ENCODE results near the gene AADACL2.
"Not testable (repeated sequence)": the region's sequence is repeated elsewhere in the genome, so short reads cannot be mapped to it uniquely, and the experiment has no call there.

The AADACL2 gene

GRCh38 chr3:151733613-151734012, at the start of gene AADACL2:
TSS of gene AADACL2 (plus strand) at chr3:151733927. CDS start at chr3:151734036, 109 bp downstream.
- no peak for DNase-seq

- no peak for DNase-seq
Observed at GRCh38 chr3:151684094-151684493, 49.6 kb upstream of the AADACL2 start.

GRCh38 chr3:151686257-151686656, 47.5 kb upstream of the AADACL2 start:
- no peak for DNase-seq

- DNase-seq, result no peak
Observed at GRCh38 chr3:151687076-151687475, 46.7 kb upstream of the AADACL2 start.

GRCh38 chr3:151688571-151688970, 45.2 kb upstream of the AADACL2 start:
- no peak for DNase-seq

- DNase-seq, result no peak
Observed at GRCh38 chr3:151690645-151691044, 43.1 kb upstream of the AADACL2 start.

GRCh38 chr3:151697496-151697895, 36.2 kb upstream of the AADACL2 start:
- no peak for DNase-seq

- DNase-seq, result no peak
Observed at GRCh38 chr3:151707216-151707615, 26.5 kb upstream of the AADACL2 start.

GRCh38 chr3:151708868-151709267, 24.9 kb upstream of the AADACL2 start:
- DNase-seq, result no peak

GRCh38 chr3:151709847-151710246, 23.9 kb upstream of the AADACL2 start:
- no peak for DNase-seq

GRCh38 chr3:151721294-151721693, 12.4 kb upstream of the AADACL2 start:
- no peak for DNase-seq

- no peak for DNase-seq
Observed at GRCh38 chr3:151722856-151723255, 10.9 kb upstream of the AADACL2 start.

- no peak for DNase-seq
Observed at GRCh38 chr3:151724576-151725562, 8.9 kb upstream of the AADACL2 start.

GRCh38 chr3:151726016-151726415, 7.7 kb upstream of the AADACL2 start:
- no peak for DNase-seq

GRCh38 chr3:151732861-151733260, 866 bp upstream of the AADACL2 start:
- DNase-seq, result no peak

- no peak for DNase-seq
Observed at GRCh38 chr3:151740581-151740980, 6.9 kb downstream of the AADACL2 start.

GRCh38 chr3:151743855-151744254, 10.1 kb downstream of the AADACL2 start:
- no peak for DNase-seq

- DNase-seq, result no peak
Observed at GRCh38 chr3:151750181-151750580, 16.5 kb downstream of the AADACL2 start.

GRCh38 chr3:151750678-151751077, 17.0 kb downstream of the AADACL2 start:
- DNase-seq, result no peak

GRCh38 chr3:151751161-151751560, 17.4 kb downstream of the AADACL2 start:
- no peak for DNase-seq

GRCh38 chr3:151753846-151754245, 20.1 kb downstream of the AADACL2 start:
- no peak for DNase-seq

GRCh38 chr3:151761581-151761980, 27.9 kb downstream of the AADACL2 start:
- DNase-seq, result no peak

GRCh38 chr3:151764699-151765098, 31.0 kb downstream of the AADACL2 start:
- not testable (repeated sequence) for DNase-seq

GRCh38 chr3:151765685-151766084, 32.0 kb downstream of the AADACL2 start:
- no peak for DNase-seq

GRCh38 chr3:151766454-151766853, 32.7 kb downstream of the AADACL2 start:
- no peak for DNase-seq
